Duodenal mucosa (tissue), 2 donors: ENCODE results near the gene HSD11B2.
A peak's percentile ranks its signal among the peaks of the same experiment; 100 is the strongest.

Experiments used
- H3K27ac ChIP-seq: one replicate; pipeline ENCODE4 v1.7.0; 2013; ENCODE audit warnings: low read depth, low read length
- H3K27me3 ChIP-seq, 2 donors: one replicate each; pipeline ENCODE4 v1.7.0; 2013; ENCODE audit warnings: low read length in 2 of 2, control low read depth in 1 of 2; ENCODE audit not compliant: insufficient read depth in 2 of 2, control insufficient read depth in 1 of 2
- H3K36me3 ChIP-seq, 2 donors: one replicate each; pipeline ENCODE4 v1.7.0; 2013; ENCODE audit warnings: low read length in 2 of 2, control low read depth in 1 of 2; ENCODE audit not compliant: insufficient read depth in 2 of 2, control insufficient read depth in 1 of 2
- H3K4me1 ChIP-seq, 2 donors: one replicate each; pipeline ENCODE4 v1.7.0; 2013; ENCODE audit warnings: low read length in 2 of 2, control low read depth in 1 of 2; ENCODE audit not compliant: insufficient read depth in 2 of 2, control insufficient read depth in 1 of 2
- H3K4me3 ChIP-seq, 2 donors: one replicate each; pipeline ENCODE4 v1.7.0; 2013; ENCODE audit warnings: low read length in 2 of 2, low read depth in 1 of 2
- H3K9ac ChIP-seq, 2 donors: one replicate each; pipeline ENCODE4 v1.7.0; 2013; ENCODE audit warnings: low read length in 2 of 2, low read depth in 1 of 2
- H3K9me3 ChIP-seq, 2 donors: one replicate each; pipeline ENCODE4 v1.7.0; 2013; ENCODE audit warnings: low read length in 2 of 2, control low read depth in 1 of 2; ENCODE audit not compliant: control insufficient read depth in 1 of 2

The HSD11B2 gene

DNA sequence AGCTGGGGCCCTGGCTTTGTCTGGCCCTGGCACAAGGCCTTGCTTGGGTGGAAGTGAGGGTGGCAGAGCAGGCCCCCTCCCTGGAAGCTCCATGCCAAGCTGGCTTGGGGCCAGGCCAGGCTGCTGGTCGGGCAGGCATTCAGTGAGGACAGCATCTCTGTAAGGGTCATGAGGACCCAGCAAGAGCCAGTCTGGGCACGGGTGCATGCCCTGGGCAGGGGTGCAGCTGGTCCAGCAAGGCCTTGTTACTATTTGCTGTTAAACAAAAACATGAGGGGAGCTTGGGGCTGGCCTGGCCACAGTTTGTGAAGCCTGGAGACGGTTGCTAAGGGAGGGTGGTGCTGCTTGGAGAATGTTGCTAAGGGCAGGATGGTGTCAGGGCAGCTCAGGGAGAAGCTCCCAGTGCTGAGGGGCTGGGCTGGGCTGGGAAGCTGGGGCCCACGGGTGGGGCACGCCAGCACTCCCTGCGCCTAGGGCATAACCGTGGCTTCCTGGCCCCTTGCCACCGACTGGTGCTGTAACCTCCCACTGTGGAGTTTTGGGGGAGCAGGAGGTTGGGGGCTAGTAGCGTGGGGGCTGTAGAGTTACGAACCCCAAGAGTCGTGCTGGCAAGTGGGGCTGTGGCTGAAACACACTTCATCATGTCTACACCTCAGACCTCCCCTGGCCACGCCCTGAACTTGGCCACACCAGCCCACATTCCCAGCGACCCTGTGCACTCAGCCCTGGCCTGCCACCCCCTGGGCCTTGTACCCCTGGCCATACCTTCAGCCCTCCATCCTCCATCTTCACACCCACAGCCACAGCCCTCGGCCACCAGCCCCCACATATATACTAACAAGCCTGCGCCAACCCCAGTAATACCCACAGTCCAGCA lies 39.3 kb upstream of the HSD11B2 start:
- peaks cover 0 to 3% of the 10 kb centered on the region in 2 donors for H3K27me3 ChIP-seq
- no peak overlapping the region for H3K9ac ChIP-seq
- no peak overlapping the region for H3K27ac ChIP-seq
- no peaks in the 10 kb centered on the region for H3K36me3 ChIP-seq
- H3K4me1 ChIP-seq: peaks cover 21 to 56% of the 10 kb centered on the region in 2 donors
- H3K9me3 ChIP-seq: no peaks in the 10 kb centered on the region
- peak overlapping the region in 1 of 2 donors; percentile 52 for H3K4me3 ChIP-seq

GRCh38 chr16:67392301-67393059 lies 38.4 kb upstream of the HSD11B2 start:
- peak overlapping the region; percentile 50 for H3K27ac ChIP-seq
- H3K27me3 ChIP-seq: peaks cover 0 to 3% of the 10 kb centered on the region in 2 donors
- peak overlapping the region; percentile 52 to 65 for H3K4me3 ChIP-seq
- no peaks in the 10 kb centered on the region for H3K36me3 ChIP-seq
- H3K9ac ChIP-seq: peak overlapping the region; percentile 49 to 60
- H3K4me1 ChIP-seq: peaks cover 25 to 61% of the 10 kb centered on the region in 2 donors
- no peaks in the 10 kb centered on the region for H3K9me3 ChIP-seq

DNA sequence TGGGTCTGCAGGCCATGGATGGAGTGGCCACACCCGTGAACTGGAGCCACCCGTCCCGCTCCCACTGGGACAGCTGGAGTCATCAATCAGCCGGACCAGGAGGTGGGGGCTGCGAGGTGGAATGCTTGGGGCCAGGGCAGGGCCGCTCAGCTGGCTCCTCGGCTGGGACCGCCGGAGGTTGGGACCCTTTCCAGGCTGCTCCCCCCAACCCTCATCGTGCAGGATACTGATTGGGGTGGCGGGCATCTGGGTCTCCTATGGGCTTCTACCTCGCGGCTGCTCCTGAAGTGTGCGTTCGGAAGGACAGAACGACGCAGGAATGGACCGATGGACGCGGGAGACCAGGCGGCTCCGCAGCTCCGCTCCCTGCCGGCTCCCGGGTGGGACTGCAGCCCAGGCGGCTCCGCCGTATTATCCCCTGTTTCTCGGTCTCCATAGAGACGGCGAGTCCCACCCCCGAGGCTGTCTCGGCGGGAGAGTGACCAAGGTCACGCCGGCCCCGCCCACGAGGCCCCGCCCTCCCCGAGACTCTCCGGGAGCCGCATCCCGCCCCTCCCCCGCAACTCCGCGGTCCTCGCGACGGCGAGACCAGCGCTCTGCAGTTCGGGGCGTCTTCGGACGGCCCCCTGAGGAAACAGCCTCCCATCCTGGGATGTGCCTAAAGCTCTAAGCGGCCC lies 37.7 kb upstream of the HSD11B2 start, which contains the start of gene TPPP3:
Gene TPPP3 (minus strand): TSS at position 388 of the 677 bp plus-strand sequence. CDS start 2,387 bp downstream, outside the sequence.
- peaks cover 25 to 61% of the 10 kb centered on the region in 2 donors for H3K4me1 ChIP-seq
- H3K4me3 ChIP-seq: peak within 1 kb of the TSS; percentile 52 to 65
- H3K27me3 ChIP-seq: peaks cover 0 to 3% of the 10 kb centered on the region in 2 donors
- H3K27ac ChIP-seq: peak within 1 kb of the TSS; percentile 50
- H3K9me3 ChIP-seq: no peaks in the 10 kb centered on the region
- H3K9ac ChIP-seq: peak within 1 kb of the TSS; percentile 49 to 60
- H3K36me3 ChIP-seq: no peaks in the 10 kb centered on the region

DNA sequence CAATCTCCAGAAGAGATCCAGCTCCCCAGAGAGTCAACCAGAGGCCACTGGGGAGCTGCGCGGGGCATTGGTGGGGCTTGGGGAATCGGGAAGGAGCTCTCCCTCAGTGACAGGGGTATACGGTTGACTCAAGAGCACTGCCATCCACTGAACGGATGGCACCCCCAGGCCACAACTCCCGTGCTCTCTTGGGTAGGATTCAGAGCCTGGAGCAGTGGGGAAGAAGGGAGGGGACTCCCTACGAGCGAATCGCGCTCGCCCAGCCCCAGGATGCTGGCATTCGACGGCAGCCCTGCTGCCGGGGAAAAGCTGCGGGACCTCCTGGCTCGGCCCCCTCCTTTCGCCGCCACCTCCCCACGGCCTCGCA lies 37.1 kb upstream of the HSD11B2 start:
- Histone ChIP-seq H3K36me3 (no peaks in the 10 kb centered on the region), H3K27ac (peak overlapping the region; percentile 25), H3K9ac (peak overlapping the region; percentile 25 to 49), H3K27me3 (peaks cover 0 to 3% of the 10 kb centered on the region in 2 donors), H3K4me1 (peaks cover 25 to 61% of the 10 kb centered on the region in 2 donors), H3K9me3 (no peaks in the 10 kb centered on the region), H3K4me3 (peak overlapping the region; percentile 42 to 65)

- H3K4me1 ChIP-seq: peaks cover 29 to 65% of the 10 kb centered on the region in 2 donors
- no peaks in the 10 kb centered on the region for H3K9me3 ChIP-seq
- no peak overlapping the region for H3K27ac ChIP-seq
- H3K27me3 ChIP-seq: peaks cover 0 to 3% of the 10 kb centered on the region in 2 donors
- peak overlapping the region; percentile 25 to 49 for H3K9ac ChIP-seq
- H3K4me3 ChIP-seq: peak overlapping the region in 1 of 2 donors; percentile 65
- no peaks in the 10 kb centered on the region for H3K36me3 ChIP-seq
Observed at GRCh38 chr16:67394155-67395104, 36.5 kb upstream of the HSD11B2 start.

GRCh38 chr16:67395105-67395457 lies 35.8 kb upstream of the HSD11B2 start:
- no peaks in the 10 kb centered on the region for H3K36me3 ChIP-seq
- no peak overlapping the region for H3K27ac ChIP-seq
- no peak overlapping the region for H3K4me3 ChIP-seq
- no peaks in the 10 kb centered on the region for H3K9me3 ChIP-seq
- peak overlapping the region in 1 of 2 donors; percentile 21 for H3K9ac ChIP-seq
- peaks cover 32 to 64% of the 10 kb centered on the region in 2 donors for H3K4me1 ChIP-seq
- H3K27me3 ChIP-seq: peaks cover 0 to 3% of the 10 kb centered on the region in 2 donors

DNA sequence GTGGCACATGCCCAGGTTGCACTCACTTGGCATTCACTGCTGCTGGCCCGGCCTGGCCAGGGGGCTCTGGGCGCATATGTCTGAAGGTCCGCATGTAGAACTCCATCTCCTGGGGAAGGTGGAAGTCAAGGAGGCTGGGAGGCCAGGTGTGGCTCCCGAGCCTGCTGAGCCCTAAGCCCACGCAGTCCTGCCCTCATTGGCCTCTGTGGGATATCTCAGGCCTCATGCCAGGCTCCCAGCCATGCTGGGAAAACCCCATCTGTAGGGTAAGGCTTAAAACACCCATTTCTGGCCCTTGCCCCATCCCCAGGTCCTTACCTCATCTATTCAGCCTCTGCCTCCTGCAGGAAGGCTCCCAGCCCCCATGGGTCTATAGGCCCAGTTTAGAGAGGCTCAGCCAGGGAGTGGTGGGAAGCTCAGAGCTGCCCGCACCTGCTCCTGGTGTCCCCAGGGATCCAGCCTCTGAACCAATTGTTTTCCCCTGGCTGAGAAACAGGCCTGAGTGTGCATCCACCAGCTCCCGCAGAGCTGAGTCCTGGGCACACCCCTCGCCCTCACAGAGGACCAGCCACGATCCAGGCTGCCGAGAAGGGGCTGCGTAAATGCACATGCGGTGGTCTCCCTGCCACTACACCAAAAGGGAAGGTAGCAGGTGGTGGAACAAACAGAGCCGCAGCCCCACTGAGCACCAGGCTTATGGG lies 35.3 kb upstream of the HSD11B2 start:
- peak overlapping the region; percentile 21 to 54 for H3K9ac ChIP-seq
- no peak overlapping the region for H3K4me3 ChIP-seq
- peaks cover 32 to 61% of the 10 kb centered on the region in 2 donors for H3K4me1 ChIP-seq
- H3K36me3 ChIP-seq: no peaks in the 10 kb centered on the region
- peak overlapping the region; percentile 43 for H3K27ac ChIP-seq
- H3K27me3 ChIP-seq: peaks cover 0 to 3% of the 10 kb centered on the region in 2 donors
- no peaks in the 10 kb centered on the region for H3K9me3 ChIP-seq

GRCh38 chr16:67396159-67397035 lies 34.5 kb upstream of the HSD11B2 start:
- Histone ChIP-seq H3K36me3 (no peaks in the 10 kb centered on the region), H3K9ac (peak overlapping the region; percentile 21 to 54), H3K4me3 (no peak overlapping the region), H3K9me3 (no peaks in the 10 kb centered on the region), H3K4me1 (peaks cover 32 to 55% of the 10 kb centered on the region in 2 donors), H3K27ac (peak overlapping the region; percentile 58), H3K27me3 (peaks cover 0 to 3% of the 10 kb centered on the region in 2 donors)
